ENCODE data around the gene ZNF69.

GRCh38 chr19:11902228-11902627, 14.6 kb downstream of the ZNF69 start:
- TF ChIP-seq CTCF (IDR thresholded peaks at IDR 0.05) (no peak), POLR2A (IDR thresholded peaks at IDR 0.05) (no peak)
